Liver (tissue), 9 donors: Measurements from ENCODE around the gene NME1. TPM values are rescaled to one million over a fixed set of nuclear protein-coding genes. Genes with fewer than 3 reads are reported as not detected.

Experiments used
- DNase-seq: peaks from one replicate; pipeline ENCODE4 v3.0.0-alpha.2; 2017; ENCODE audit warnings: low spot score
- H3K27ac ChIP-seq, 2 donors: one replicate each; pipeline ENCODE4 v1.7.0; 2013; ENCODE audit warnings: inconsistent platforms in 2 of 2, low read length in 2 of 2, control low read depth in 1 of 2, low read depth in 1 of 2, mild to moderate bottlenecking in 1 of 2
- H3K27me3 ChIP-seq, 4 donors: one replicate each; pipeline versions ENCODE4 v1.6.1 to v1.7.0; 2013; ENCODE audit warnings: low read length in 3 of 4, inconsistent platforms in 1 of 4, mild to moderate bottlenecking in 1 of 4, moderate library complexity in 1 of 4; ENCODE audit not compliant: control insufficient read depth in 4 of 4, insufficient read depth in 4 of 4
- H3K36me3 ChIP-seq, 4 donors: one replicate each; pipeline versions ENCODE4 v1.6.1 to v1.7.0; 2013; ENCODE audit warnings: low read length in 3 of 4, mild to moderate bottlenecking in 3 of 4, low read depth in 1 of 4, moderate library complexity in 1 of 4; ENCODE audit not compliant: control insufficient read depth in 4 of 4, insufficient read depth in 3 of 4
- H3K4me1 ChIP-seq, 4 donors: one replicate each; pipeline versions ENCODE4 v1.6.1 to v1.7.0; 2013; ENCODE audit warnings: low read length in 3 of 4, mild to moderate bottlenecking in 3 of 4, moderate library complexity in 1 of 4; ENCODE audit not compliant: control insufficient read depth in 4 of 4, insufficient read depth in 4 of 4
- H3K4me3 ChIP-seq, 3 donors: one replicate each; pipeline versions ENCODE4 v1.6.1 to v1.7.0; 2013; ENCODE audit warnings: low read length in 3 of 3, control low read depth in 1 of 3, low read depth in 1 of 3, mild to moderate bottlenecking in 1 of 3
- H3K9ac ChIP-seq, 2 donors: one replicate each; pipeline ENCODE4 v1.7.0; 2013; ENCODE audit warnings: low read length in 2 of 2, mild to moderate bottlenecking in 2 of 2, moderate library complexity in 2 of 2, control low read depth in 1 of 2, low read depth in 1 of 2
- H3K9me3 ChIP-seq, 4 donors: one replicate each; pipeline versions ENCODE4 v1.6.1 to v1.7.0; 2013; ENCODE audit warnings: low read length in 3 of 4; ENCODE audit not compliant: control insufficient read depth in 4 of 4
- EGR1 ChIP-seq, 2 donors: IDR thresholded peaks; 2 replicates each; pipeline ENCODE4 v1.6.1; 2016 to 2018; ENCODE audit warnings: antibody characterized with exemption in 2 of 2, low read depth in 2 of 2
- FOXA1 ChIP-seq: IDR thresholded peaks from 2 replicates; pipeline ENCODE4 v1.6.1; 2016; ENCODE audit warnings: antibody characterized with exemption
- FOXA2 ChIP-seq: IDR thresholded peaks from 2 replicates; pipeline ENCODE4 v1.6.1; 2016; ENCODE audit warnings: antibody characterized with exemption
- GABPA ChIP-seq, 2 donors: IDR thresholded peaks in 1 of 2; conservative IDR thresholded peaks in 1 of 2; 2 replicates each; pipeline ENCODE4 v1.6.1; 2016; ENCODE audit warnings: antibody characterized with exemption in 2 of 2, mild to moderate bottlenecking in 1 of 2, moderate library complexity in 1 of 2
- JUND ChIP-seq, 2 donors: IDR thresholded peaks; 2 replicates each; pipeline ENCODE4 v1.6.1; 2016; ENCODE audit warnings: antibody characterized with exemption in 2 of 2
- NR2F2 ChIP-seq: IDR thresholded peaks from 2 replicates; pipeline ENCODE4 v1.6.1; 2016; ENCODE audit warnings: antibody characterized with exemption
- REST ChIP-seq: IDR thresholded peaks from 2 replicates; pipeline ENCODE4 v1.6.1; 2016; ENCODE audit warnings: antibody characterized with exemption, mild to moderate bottlenecking
- SP1 ChIP-seq: IDR thresholded peaks from 2 replicates; pipeline ENCODE4 v1.6.1; 2018; ENCODE audit warnings: antibody characterized with exemption, mild to moderate bottlenecking
- TAF1 ChIP-seq: conservative IDR thresholded peaks from 2 replicates; pipeline ENCODE4 v1.6.1; 2016; ENCODE audit warnings: antibody characterized with exemption, mild to moderate bottlenecking
- ZBTB33 ChIP-seq: IDR thresholded peaks from 2 replicates; pipeline ENCODE4 v1.6.1; 2016; ENCODE audit warnings: antibody characterized with exemption
- WGBS: extraction: QIAGEN DNeasy Blood & Tissue Kit; methylation state at CpG from one replicate; pipeline ENCODE4 v1.1.7; 2013; 5-methylcytosine and 5-hydroxymethylcytosine counted together
- polyA plus RNA-seq, 2 donors: library from polyadenylated mRNA; stranded (reverse) in 1 of 2; unstranded in 1 of 2; fragments of 200-250 nt in 1 of 2; fragments of >200 nt in 1 of 2; fragmentation: Nextera tagmentation in 1 of 2; extraction: Ambion mirVana in 1 of 2; gene quantifications; one replicate each; pipeline versions ENCODE4 v1.2.1 to v1.2.3, GENCODE V29; 2013 to 2015
- total RNA-seq, 2 donors: library from RNA; depleted of rRNA; stranded (reverse); fragments of >200 nt; gene quantifications; one replicate each; pipeline ENCODE4 v1.2.3, GENCODE V29; 2014
- TF ChIP-seq, protein P1 (sequence below): IDR thresholded peaks from 2 replicates; pipeline ENCODE4 v1.6.1; 2016; ENCODE audit warnings: antibody characterized with exemption
- TF ChIP-seq, protein P2 (sequence below): fragments of 150-350 bp; IDR thresholded peaks from 2 replicates; pipeline ENCODE4 v1.5.1; 2017; ENCODE audit warnings: improper control_type of control experiment, low read depth, low read length; ENCODE audit not compliant: missing input control
- TF ChIP-seq, protein P3 (sequence below): IDR thresholded peaks from 2 replicates; pipeline ENCODE4 v1.6.1; 2016; ENCODE audit warnings: antibody characterized with exemption
- donor health status: healthy.
- donor health status: healthy.
- donor health status: healthy.
- donor health status: healthy.
- donor health status: healthy.

NME1 gene
- total and polyA plus RNA-seq, 4 donors: 26.7 to 97.3 (median 57.4) TPM

GRCh38 chr17:51197754-51198153 is 44.4 kb downstream of the NME1 start:
- TF ChIP-seq, protein P1, sequence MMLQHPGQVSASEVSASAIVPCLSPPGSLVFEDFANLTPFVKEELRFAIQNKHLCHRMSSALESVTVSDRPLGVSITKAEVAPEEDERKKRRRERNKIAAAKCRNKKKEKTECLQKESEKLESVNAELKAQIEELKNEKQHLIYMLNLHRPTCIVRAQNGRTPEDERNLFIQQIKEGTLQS: no peak
- no peak for TF ChIP-seq ZBTB33
- TF ChIP-seq JUND (IDR thresholded peaks at IDR 0.05): no peak
- TF ChIP-seq FOXA2: no peak
- TF ChIP-seq SP1: no peak
- no peak for TF ChIP-seq EGR1 (IDR thresholded peaks at IDR 0.05; ENCODE audit: low read depth in 2 of 2)
- no peaks in the 10 kb centered on the region for H3K9me3 ChIP-seq
- 94% methylated on average over 4 of the region's 4 CpGs for WGBS
- DNase-seq: no peak
- H3K36me3 ChIP-seq: peaks cover 4 to 50% (median 39%) of the 10 kb centered on the region in 4 donors
- H3K9ac ChIP-seq: no peak overlapping the region
- H3K4me3 ChIP-seq: no peak overlapping the region
- no peaks in the 10 kb centered on the region for H3K4me1 ChIP-seq
- no peak overlapping the region for H3K27ac ChIP-seq
- no peaks in the 10 kb centered on the region for H3K27me3 ChIP-seq

GRCh38 chr17:51200295-51200694 is 46.9 kb downstream of the NME1 start:
- Histone ChIP-seq H3K27me3 (no peaks in the 10 kb centered on the region), H3K4me1 (no peaks in the 10 kb centered on the region), H3K4me3 (no peak overlapping the region), H3K9ac (no peak overlapping the region), H3K36me3 (peaks cover 4 to 49% (median 37%) of the 10 kb centered on the region in 4 donors), H3K9me3 (no peaks in the 10 kb centered on the region), H3K27ac (no peak overlapping the region)
- no peak for TF ChIP-seq SP1
- no peak for TF ChIP-seq NR2F2
- TF ChIP-seq ZBTB33: no peak
- no peak for TF ChIP-seq FOXA1
- TF ChIP-seq EGR1 (IDR thresholded peaks at IDR 0.05; ENCODE audit: low read depth in 2 of 2): no peak
- TF ChIP-seq JUND (IDR thresholded peaks at IDR 0.05): no peak
- TF ChIP-seq, protein P2, sequence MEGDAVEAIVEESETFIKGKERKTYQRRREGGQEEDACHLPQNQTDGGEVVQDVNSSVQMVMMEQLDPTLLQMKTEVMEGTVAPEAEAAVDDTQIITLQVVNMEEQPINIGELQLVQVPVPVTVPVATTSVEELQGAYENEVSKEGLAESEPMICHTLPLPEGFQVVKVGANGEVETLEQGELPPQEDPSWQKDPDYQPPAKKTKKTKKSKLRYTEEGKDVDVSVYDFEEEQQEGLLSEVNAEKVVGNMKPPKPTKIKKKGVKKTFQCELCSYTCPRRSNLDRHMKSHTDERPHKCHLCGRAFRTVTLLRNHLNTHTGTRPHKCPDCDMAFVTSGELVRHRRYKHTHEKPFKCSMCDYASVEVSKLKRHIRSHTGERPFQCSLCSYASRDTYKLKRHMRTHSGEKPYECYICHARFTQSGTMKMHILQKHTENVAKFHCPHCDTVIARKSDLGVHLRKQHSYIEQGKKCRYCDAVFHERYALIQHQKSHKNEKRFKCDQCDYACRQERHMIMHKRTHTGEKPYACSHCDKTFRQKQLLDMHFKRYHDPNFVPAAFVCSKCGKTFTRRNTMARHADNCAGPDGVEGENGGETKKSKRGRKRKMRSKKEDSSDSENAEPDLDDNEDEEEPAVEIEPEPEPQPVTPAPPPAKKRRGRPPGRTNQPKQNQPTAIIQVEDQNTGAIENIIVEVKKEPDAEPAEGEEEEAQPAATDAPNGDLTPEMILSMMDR: no peak
- no peak for TF ChIP-seq GABPA (IDR thresholded peaks at IDR 0.05 in 1 of 2, conservative IDR thresholded peaks at IDR 0.05 in 1 of 2)
- TF ChIP-seq, protein P3, sequence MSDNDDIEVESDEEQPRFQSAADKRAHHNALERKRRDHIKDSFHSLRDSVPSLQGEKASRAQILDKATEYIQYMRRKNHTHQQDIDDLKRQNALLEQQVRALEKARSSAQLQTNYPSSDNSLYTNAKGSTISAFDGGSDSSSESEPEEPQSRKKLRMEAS: no peak
- WGBS: 84% methylated on average over 6 of the region's 6 CpGs
- DNase-seq: no peak

- Histone ChIP-seq H3K27ac (no peak overlapping the region), H3K27me3 (no peaks in the 10 kb centered on the region), H3K36me3 (peaks cover 4 to 48% (median 38%) of the 10 kb centered on the region in 4 donors), H3K9me3 (no peaks in the 10 kb centered on the region), H3K4me1 (no peaks in the 10 kb centered on the region), H3K9ac (no peak overlapping the region), H3K4me3 (no peak overlapping the region)
- no peak for DNase-seq
- WGBS: 92% methylated on average over 2 of the region's 2 CpGs
- TF ChIP-seq TAF1: no peak
- TF ChIP-seq REST: no peak
- TF ChIP-seq, protein P2: no peak
- TF ChIP-seq, protein P1: no peak
- TF ChIP-seq GABPA (IDR thresholded peaks at IDR 0.05 in 1 of 2, conservative IDR thresholded peaks at IDR 0.05 in 1 of 2): no peak
- TF ChIP-seq, protein P3: no peak
Observed at GRCh38 chr17:51200846-51201245, 47.5 kb downstream of the NME1 start.
